ENCODE measurements around the gene AMER3.
A peak's percentile ranks its signal among the peaks of the same experiment; 100 is the strongest.

AMER3 gene

GRCh38 chr2:130797493-130798435 lies 42.4 kb downstream of the AMER3 start:
- H3K4me2 ChIP-seq (ENCODE audit: low read length): peak overlapping the region; percentile 97
- peak overlapping the region; percentile 100 for H2AFZ ChIP-seq
- no peaks in the 10 kb centered on the region for H3K27me3 ChIP-seq (ENCODE audit: control insufficient read depth, insufficient read depth, low read length)
- H3K9me3 ChIP-seq (ENCODE audit: control insufficient read depth, low read length): no peaks in the 10 kb centered on the region
- H3K27ac ChIP-seq: peak overlapping the region; percentile 94
- TF ChIP-seq, protein P1, sequence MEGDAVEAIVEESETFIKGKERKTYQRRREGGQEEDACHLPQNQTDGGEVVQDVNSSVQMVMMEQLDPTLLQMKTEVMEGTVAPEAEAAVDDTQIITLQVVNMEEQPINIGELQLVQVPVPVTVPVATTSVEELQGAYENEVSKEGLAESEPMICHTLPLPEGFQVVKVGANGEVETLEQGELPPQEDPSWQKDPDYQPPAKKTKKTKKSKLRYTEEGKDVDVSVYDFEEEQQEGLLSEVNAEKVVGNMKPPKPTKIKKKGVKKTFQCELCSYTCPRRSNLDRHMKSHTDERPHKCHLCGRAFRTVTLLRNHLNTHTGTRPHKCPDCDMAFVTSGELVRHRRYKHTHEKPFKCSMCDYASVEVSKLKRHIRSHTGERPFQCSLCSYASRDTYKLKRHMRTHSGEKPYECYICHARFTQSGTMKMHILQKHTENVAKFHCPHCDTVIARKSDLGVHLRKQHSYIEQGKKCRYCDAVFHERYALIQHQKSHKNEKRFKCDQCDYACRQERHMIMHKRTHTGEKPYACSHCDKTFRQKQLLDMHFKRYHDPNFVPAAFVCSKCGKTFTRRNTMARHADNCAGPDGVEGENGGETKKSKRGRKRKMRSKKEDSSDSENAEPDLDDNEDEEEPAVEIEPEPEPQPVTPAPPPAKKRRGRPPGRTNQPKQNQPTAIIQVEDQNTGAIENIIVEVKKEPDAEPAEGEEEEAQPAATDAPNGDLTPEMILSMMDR (IDR thresholded peaks at IDR 0.05): peak; percentile 92
- H3K4me3 ChIP-seq (ENCODE audit: low read depth, low read length): peak overlapping the region; percentile 93
- H3K4me1 ChIP-seq: peaks cover 7% of the 10 kb centered on the region
- H3K79me2 ChIP-seq: no peaks in the 10 kb centered on the region
- H3K9ac ChIP-seq: peak overlapping the region; percentile 90
- no peaks in the 10 kb centered on the region for H3K36me3 ChIP-seq (ENCODE audit: control insufficient read depth, insufficient read depth, low read length)

DNA sequence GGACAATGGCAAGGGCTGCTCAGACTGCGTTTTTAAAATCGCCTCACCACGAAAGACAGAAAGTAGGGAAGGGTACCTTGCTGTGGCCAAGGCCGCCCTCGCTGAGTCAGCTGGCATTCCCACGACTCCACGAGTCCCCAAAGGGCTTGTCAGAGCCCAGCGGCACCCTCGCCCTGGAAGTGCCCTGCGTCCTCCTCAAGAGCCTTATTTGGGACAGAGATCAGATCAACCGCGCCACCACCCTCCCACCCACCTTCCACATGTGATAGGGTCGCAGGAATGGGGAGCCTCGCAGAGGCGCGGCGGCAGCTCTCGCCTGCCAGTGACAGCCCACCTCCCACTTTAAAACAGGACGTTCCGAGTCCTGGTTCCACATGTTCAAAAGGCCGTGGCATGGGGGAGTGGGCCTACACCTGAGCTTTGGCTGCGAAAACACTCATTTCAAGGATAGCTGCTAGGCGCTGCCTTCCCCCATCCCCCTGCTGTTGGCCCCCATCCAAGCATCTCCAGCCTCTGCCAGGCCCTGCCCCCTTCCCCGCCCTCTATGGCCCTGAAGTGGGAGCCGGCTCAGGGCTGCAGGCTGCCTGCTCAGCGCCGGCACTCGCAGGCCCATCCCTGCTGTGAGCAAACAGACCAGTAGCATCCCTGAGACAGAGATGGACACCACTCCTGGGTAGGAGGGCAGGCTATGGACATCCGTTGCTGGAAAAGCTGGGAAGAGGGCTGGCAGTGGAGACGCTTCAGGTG lies 43.3 kb downstream of the AMER3 start:
- H2AFZ ChIP-seq: peak overlapping the region; percentile 100
- peaks cover 7% of the 10 kb centered on the region for H3K4me1 ChIP-seq
- TF ChIP-seq, protein P1 (IDR thresholded peaks at IDR 0.05): no peak
- peak overlapping the region; percentile 97 for H3K4me2 ChIP-seq (ENCODE audit: low read length)
- peak overlapping the region; percentile 94 for H3K27ac ChIP-seq
- H3K4me3 ChIP-seq (ENCODE audit: low read depth, low read length): peak overlapping the region; percentile 93
- H3K36me3 ChIP-seq (ENCODE audit: control insufficient read depth, insufficient read depth, low read length): no peaks in the 10 kb centered on the region
- H3K9ac ChIP-seq: peak overlapping the region; percentile 61
- H3K9me3 ChIP-seq (ENCODE audit: control insufficient read depth, low read length): no peaks in the 10 kb centered on the region
- no peaks in the 10 kb centered on the region for H3K79me2 ChIP-seq
- H3K27me3 ChIP-seq (ENCODE audit: control insufficient read depth, insufficient read depth, low read length): no peaks in the 10 kb centered on the region

DNA sequence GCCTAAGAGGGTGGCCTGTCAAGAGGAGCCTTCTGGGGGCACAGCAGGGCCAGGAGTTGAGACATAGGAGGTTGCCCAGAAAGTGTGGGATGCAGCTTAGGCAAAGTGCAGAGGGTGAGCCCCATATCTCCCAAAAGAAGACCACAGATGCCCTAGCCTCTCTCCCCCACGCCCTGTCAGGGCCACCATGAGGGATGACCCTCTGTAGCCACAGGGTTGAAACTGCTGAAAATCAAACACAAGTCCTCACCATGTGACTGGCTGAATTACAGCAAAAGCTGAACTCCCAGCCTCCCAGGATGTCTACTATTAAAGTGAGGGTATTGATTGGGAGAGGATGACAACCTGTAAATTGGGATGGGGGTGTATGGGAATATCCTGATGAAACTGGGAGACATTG lies 44.0 kb downstream of the AMER3 start:
- Histone ChIP-seq H3K4me1 (peaks cover 7% of the 10 kb centered on the region), H2AFZ (peak overlapping the region; percentile 100), H3K36me3 (ENCODE audit: control insufficient read depth, insufficient read depth, low read length) (no peaks in the 10 kb centered on the region), H3K4me3 (ENCODE audit: low read depth, low read length) (no peak overlapping the region), H3K27me3 (ENCODE audit: control insufficient read depth, insufficient read depth, low read length) (no peaks in the 10 kb centered on the region), H3K9me3 (ENCODE audit: control insufficient read depth, low read length) (no peaks in the 10 kb centered on the region), H3K27ac (no peak overlapping the region), H3K9ac (no peak overlapping the region), H3K4me2 (ENCODE audit: low read length) (no peak overlapping the region), H3K79me2 (no peaks in the 10 kb centered on the region)
- TF ChIP-seq, protein P1 (IDR thresholded peaks at IDR 0.05): no peak

GRCh38 chr2:130805613-130806012 lies 50.3 kb downstream of the AMER3 start:
- H2AFZ ChIP-seq: no peak overlapping the region
- TF ChIP-seq, protein P1 (IDR thresholded peaks at IDR 0.05): no peak

More at GRCh38 chr2:130805613-130806012, 50.3 kb downstream of the AMER3 start:
- peaks cover 4% of the 10 kb centered on the region for H3K4me1 ChIP-seq
- no peak overlapping the region for H3K4me2 ChIP-seq (ENCODE audit: low read length)
- H3K27me3 ChIP-seq (ENCODE audit: control insufficient read depth, insufficient read depth, low read length): no peaks in the 10 kb centered on the region
- no peaks in the 10 kb centered on the region for H3K36me3 ChIP-seq (ENCODE audit: control insufficient read depth, insufficient read depth, low read length)
- H3K9ac ChIP-seq: no peak overlapping the region
- H3K4me3 ChIP-seq (ENCODE audit: low read depth, low read length): no peak overlapping the region
- no peak overlapping the region for H3K27ac ChIP-seq
- no peaks in the 10 kb centered on the region for H3K79me2 ChIP-seq
- no peaks in the 10 kb centered on the region for H3K9me3 ChIP-seq (ENCODE audit: control insufficient read depth, low read length)

Measured in parathyroid adenoma (tissue), 2 donors.